GM19438 (cell line): Measurements from ENCODE around the gene GPR139.

ENCODE experiments used
- ATAC-seq: cut with Tn5 transposase; IDR thresholded peaks from one replicate; pipeline ENCODE4 v1.9.1; 2021; ENCODE audit warnings: low read depth; ENCODE audit not compliant: unreplicated experiment

Gene GPR139

GRCh38 chr16:19991614-19992013 lies 82.1 kb downstream of the GPR139 start:
- ATAC-seq: no peak

GRCh38 chr16:19984135-19984534 lies 89.6 kb downstream of the GPR139 start:
- ATAC-seq: no peak
